ENCODE results near the gene THBS2. TPM values are rescaled to one million over a fixed set of nuclear protein-coding genes. Genes with fewer than 3 reads are reported as not detected.

The THBS2 gene
- total RNA-seq, 1 experiment from 2014 or later: 0.39 TPM

DNA sequence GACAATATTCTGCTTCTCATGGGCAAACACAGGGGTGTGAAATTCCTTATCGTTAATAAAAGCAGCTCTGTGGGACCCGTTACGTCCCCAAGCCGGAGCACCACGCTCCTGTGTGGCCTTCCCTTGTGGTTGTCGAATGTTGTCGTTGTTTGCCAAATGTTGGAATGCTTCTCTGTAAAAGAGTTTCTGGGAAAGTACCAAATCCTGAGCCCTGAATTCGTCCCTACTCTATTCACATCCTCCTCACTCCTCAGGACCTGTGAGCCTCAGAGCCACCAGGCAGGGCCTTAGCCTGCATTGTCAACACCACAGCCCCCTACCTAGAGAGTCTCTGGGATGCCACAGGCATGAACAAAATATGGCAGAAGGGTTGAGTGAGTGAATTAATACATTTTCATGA lies 64.0 kb downstream of the THBS2 start:
- POLR2A ChIA-PET: no interaction called here
- BruUV-seq (replicated peaks): no TSS peak

DNA sequence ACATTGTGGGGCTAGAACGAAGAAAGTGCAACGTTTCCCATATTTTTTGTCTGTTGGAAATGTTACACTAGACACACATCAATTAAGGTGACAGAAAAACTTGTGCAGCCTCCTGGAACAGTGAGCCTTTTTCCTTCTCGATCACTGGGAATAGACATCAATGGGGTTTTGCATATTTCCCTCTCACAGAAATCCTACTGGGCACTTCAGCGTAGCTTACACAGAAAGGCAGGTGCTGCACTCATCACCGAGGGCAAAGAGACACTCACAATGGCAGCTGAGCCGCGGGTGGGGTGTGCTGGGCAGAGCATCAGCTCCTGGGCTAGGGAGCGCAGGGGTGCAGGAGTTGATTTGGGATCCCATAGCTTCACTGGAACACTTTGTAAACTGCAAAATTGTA lies 64.5 kb downstream of the THBS2 start:
- ChIA-PET RAD21 (ENCODE audit: low non-redundant PET in 1 of 2, low total read pairs in 2 of 2, uncharacterized antibody in 2 of 2, unreplicated experiment in 2 of 2) (no interaction called here), POLR2A (no interaction called here), CTCF (no interaction called here)
- Histone ChIP-seq H3K79me2 (ENCODE audit: insufficient read depth, low read length) (no peaks in the 10 kb centered on the region), H3K27ac (ENCODE audit: low read depth, low read length) (no peak overlapping the region), H2AFZ (ENCODE audit: low read depth, low read length, poor library complexity, severe bottlenecking) (no peak overlapping the region), H4K20me1 (ENCODE audit: insufficient read depth) (no peaks in the 10 kb centered on the region), H3K4me1 (ENCODE audit: control insufficient read depth in 1 of 2, insufficient read depth in 2 of 2, low read length in 2 of 2) (peaks cover 0 to 5% of the 10 kb centered on the region in 2 experiments; a peak in 1 of 4 replicates), H3K36me3 (ENCODE audit: control insufficient read depth in 1 of 2, insufficient read depth in 2 of 2, low read length in 2 of 2) (no peaks in the 10 kb centered on the region), H3K4me3 (replicated peaks in 1 of 2; ENCODE audit: low read depth in 1 of 2, low read length in 2 of 2) (no peak overlapping the region), H3K9me2 (ENCODE audit: insufficient read depth) (no peaks in the 10 kb centered on the region), H3K4me2 (ENCODE audit: low read length) (no peak overlapping the region), H3K27me3 (ENCODE audit: insufficient read depth, low read length) (no peaks in the 10 kb centered on the region), H3K9me3 (ENCODE audit: control insufficient read depth in 1 of 2, insufficient read depth in 1 of 2, low read depth in 1 of 2, low read length in 2 of 2) (no peaks in the 10 kb centered on the region), H3K9ac (ENCODE audit: low read length) (no peak overlapping the region)
- BruUV-seq (replicated peaks): no TSS peak
- DNase-seq (ENCODE audit: low read depth, low spot score): no peak
- intact Hi-C loops (cut with micrococcal nuclease): no loop called here
- no peak for ATAC-seq
- TF ChIP-seq, protein P1, sequence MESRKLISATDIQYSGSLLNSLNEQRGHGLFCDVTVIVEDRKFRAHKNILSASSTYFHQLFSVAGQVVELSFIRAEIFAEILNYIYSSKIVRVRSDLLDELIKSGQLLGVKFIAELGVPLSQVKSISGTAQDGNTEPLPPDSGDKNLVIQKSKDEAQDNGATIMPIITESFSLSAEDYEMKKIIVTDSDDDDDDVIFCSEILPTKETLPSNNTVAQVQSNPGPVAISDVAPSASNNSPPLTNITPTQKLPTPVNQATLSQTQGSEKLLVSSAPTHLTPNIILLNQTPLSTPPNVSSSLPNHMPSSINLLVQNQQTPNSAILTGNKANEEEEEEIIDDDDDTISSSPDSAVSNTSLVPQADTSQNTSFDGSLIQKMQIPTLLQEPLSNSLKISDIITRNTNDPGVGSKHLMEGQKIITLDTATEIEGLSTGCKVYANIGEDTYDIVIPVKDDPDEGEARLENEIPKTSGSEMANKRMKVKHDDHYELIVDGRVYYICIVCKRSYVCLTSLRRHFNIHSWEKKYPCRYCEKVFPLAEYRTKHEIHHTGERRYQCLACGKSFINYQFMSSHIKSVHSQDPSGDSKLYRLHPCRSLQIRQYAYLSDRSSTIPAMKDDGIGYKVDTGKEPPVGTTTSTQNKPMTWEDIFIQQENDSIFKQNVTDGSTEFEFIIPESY (IDR thresholded peaks at IDR 0.05; ENCODE audit: extremely low read depth, insufficient replicate concordance, low read length): no peak
- TF ChIP-seq EGR1 (IDR thresholded peaks at IDR 0.05; ENCODE audit: low read depth): no peak
- TF ChIP-seq TCF7L2 (IDR thresholded peaks at IDR 0.05; ENCODE audit: borderline replicate concordance, extremely low read depth, insufficient read depth, insufficient read length): no peak
- no peak for TF ChIP-seq CBX3 (IDR thresholded peaks at IDR 0.05; ENCODE audit: low read depth)
- no peak for TF ChIP-seq RAD21 (IDR thresholded peaks at IDR 0.05; ENCODE audit: low read depth)
- TF ChIP-seq ELF1 (IDR thresholded peaks at IDR 0.05; ENCODE audit: borderline replicate concordance, low read depth): no peak
- no peak for TF ChIP-seq JUND (IDR thresholded peaks at IDR 0.05)
- TF ChIP-seq POLR2AphosphoS5 (IDR thresholded peaks at IDR 0.05; ENCODE audit: low read depth, low read length): no peak
- TF ChIP-seq YY1 (IDR thresholded peaks at IDR 0.05; ENCODE audit: extremely low read depth, insufficient replicate concordance, low read depth, low read length): no peak
- TF ChIP-seq FOSL1 (IDR thresholded peaks at IDR 0.05; ENCODE audit: low read depth): no peak
- TF ChIP-seq SIN3A (IDR thresholded peaks at IDR 0.05; ENCODE audit: low read depth): no peak

More for the DNA sequence above, 64.0 kb downstream of the THBS2 start:
- TF ChIP-seq, protein P2, sequence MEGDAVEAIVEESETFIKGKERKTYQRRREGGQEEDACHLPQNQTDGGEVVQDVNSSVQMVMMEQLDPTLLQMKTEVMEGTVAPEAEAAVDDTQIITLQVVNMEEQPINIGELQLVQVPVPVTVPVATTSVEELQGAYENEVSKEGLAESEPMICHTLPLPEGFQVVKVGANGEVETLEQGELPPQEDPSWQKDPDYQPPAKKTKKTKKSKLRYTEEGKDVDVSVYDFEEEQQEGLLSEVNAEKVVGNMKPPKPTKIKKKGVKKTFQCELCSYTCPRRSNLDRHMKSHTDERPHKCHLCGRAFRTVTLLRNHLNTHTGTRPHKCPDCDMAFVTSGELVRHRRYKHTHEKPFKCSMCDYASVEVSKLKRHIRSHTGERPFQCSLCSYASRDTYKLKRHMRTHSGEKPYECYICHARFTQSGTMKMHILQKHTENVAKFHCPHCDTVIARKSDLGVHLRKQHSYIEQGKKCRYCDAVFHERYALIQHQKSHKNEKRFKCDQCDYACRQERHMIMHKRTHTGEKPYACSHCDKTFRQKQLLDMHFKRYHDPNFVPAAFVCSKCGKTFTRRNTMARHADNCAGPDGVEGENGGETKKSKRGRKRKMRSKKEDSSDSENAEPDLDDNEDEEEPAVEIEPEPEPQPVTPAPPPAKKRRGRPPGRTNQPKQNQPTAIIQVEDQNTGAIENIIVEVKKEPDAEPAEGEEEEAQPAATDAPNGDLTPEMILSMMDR (IDR thresholded peaks at IDR 0.05 in 2 of 3, conservative IDR thresholded peaks at IDR 0.05 in 1 of 3; ENCODE audit: borderline replicate concordance in 1 of 3, insufficient read depth in 1 of 3, low read depth in 2 of 3, low read length in 2 of 3): no peak
- no peak for TF ChIP-seq EZH2 (IDR thresholded peaks at IDR 0.05)
- no peak for TF ChIP-seq CBX3 (IDR thresholded peaks at IDR 0.05; ENCODE audit: low read depth)
- TF ChIP-seq ZFX (IDR thresholded peaks at IDR 0.05): no peak
- no peak for TF ChIP-seq RAD21 (IDR thresholded peaks at IDR 0.05; ENCODE audit: low read depth)
- TF ChIP-seq, protein P3, sequence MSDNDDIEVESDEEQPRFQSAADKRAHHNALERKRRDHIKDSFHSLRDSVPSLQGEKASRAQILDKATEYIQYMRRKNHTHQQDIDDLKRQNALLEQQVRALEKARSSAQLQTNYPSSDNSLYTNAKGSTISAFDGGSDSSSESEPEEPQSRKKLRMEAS (IDR thresholded peaks at IDR 0.05): no peak
- no peak for TF ChIP-seq ELF1 (IDR thresholded peaks at IDR 0.05; ENCODE audit: borderline replicate concordance, low read depth)
- no peak for TF ChIP-seq POLR2A (IDR thresholded peaks at IDR 0.05; ENCODE audit: borderline replicate concordance, extremely low read depth, insufficient read depth, insufficient read length)
- TF ChIP-seq SIN3A (IDR thresholded peaks at IDR 0.05; ENCODE audit: low read depth): no peak
- H2AFZ ChIP-seq (ENCODE audit: low read depth, low read length, poor library complexity, severe bottlenecking): no peak overlapping the region
- ChIA-PET RAD21 (ENCODE audit: low non-redundant PET in 1 of 2, low total read pairs in 2 of 2, uncharacterized antibody in 2 of 2, unreplicated experiment in 2 of 2) (no interaction called here), CTCF (no interaction called here)
- H3K4me3 ChIP-seq (replicated peaks in 1 of 2; ENCODE audit: low read depth in 1 of 2, low read length in 2 of 2): no peak overlapping the region
- H3K4me1 ChIP-seq (ENCODE audit: control insufficient read depth in 1 of 2, insufficient read depth in 2 of 2, low read length in 2 of 2): peaks cover 0 to 5% of the 10 kb centered on the region in 2 experiments; a peak in 1 of 4 replicates
- H4K20me1 ChIP-seq (ENCODE audit: insufficient read depth): no peaks in the 10 kb centered on the region
- no peaks in the 10 kb centered on the region for H3K36me3 ChIP-seq (ENCODE audit: control insufficient read depth in 1 of 2, insufficient read depth in 2 of 2, low read length in 2 of 2)
- H3K9me2 ChIP-seq (ENCODE audit: insufficient read depth): no peaks in the 10 kb centered on the region
- DNase-seq (ENCODE audit: low read depth, low spot score) (no peak), ATAC-seq (no peak)
- intact Hi-C loops (cut with micrococcal nuclease): no loop called here
- no peaks in the 10 kb centered on the region for H3K27me3 ChIP-seq (ENCODE audit: insufficient read depth, low read length)
- H3K27ac ChIP-seq (ENCODE audit: low read depth, low read length): no peak overlapping the region
- H3K4me2 ChIP-seq (ENCODE audit: low read length): no peak overlapping the region
- no peak overlapping the region for H3K9ac ChIP-seq (ENCODE audit: low read length)
- no peaks in the 10 kb centered on the region for H3K9me3 ChIP-seq (ENCODE audit: control insufficient read depth in 1 of 2, insufficient read depth in 1 of 2, low read depth in 1 of 2, low read length in 2 of 2)
- H3K79me2 ChIP-seq (ENCODE audit: insufficient read depth, low read length): no peaks in the 10 kb centered on the region

Measured in HCT116 (cell line).